ENCODE measurements around the gene OPRD1.
"Not testable (repeated sequence)": the region's sequence is repeated elsewhere in the genome, so short reads cannot be mapped to it uniquely, and the experiment has no call there.

The OPRD1 gene

GRCh38 chr1:28811766-28812668 lies at the start of gene OPRD1:
Gene OPRD1, plus strand, starts transcription at chr1:28812170. Its CDS starts 214 bp downstream, at chr1:28812384.
- FAIRE-seq (no peak), DNase-seq (ENCODE audit: low spot score) (no peak)

DNA sequence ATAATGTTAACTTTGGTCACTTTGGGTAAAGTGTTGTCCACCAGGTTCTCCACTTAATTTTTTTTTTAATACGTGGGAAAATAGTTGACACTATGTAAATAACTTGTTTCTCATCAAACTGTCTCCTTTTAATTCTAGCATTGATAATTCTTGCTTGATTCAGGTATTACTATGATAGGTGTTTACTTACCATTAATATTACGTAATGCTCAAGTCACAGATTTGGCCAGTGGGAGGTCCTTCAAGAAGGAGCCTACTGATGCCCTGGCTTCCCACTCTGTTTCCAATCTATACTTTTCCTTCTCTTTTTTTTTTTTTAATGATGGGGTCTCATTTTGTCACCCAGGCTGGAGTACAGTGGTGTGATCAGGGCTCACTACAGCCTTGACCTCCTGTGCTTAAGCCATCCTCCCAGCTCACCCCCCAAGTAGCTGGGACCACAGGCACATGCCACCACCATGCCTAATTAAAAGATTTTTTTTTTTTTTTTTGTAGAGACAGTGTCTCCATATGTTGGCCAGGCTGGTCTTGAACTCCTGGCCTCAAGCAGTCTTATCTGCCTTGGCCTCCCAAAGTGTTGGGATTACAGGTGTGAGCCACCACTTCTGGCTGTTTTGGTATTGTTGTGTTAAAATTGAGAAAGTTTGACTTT lies 45.3 kb upstream of the OPRD1 start:
- no peak for DNase-seq (ENCODE audit: low spot score)
- FAIRE-seq = no peak

DNA sequence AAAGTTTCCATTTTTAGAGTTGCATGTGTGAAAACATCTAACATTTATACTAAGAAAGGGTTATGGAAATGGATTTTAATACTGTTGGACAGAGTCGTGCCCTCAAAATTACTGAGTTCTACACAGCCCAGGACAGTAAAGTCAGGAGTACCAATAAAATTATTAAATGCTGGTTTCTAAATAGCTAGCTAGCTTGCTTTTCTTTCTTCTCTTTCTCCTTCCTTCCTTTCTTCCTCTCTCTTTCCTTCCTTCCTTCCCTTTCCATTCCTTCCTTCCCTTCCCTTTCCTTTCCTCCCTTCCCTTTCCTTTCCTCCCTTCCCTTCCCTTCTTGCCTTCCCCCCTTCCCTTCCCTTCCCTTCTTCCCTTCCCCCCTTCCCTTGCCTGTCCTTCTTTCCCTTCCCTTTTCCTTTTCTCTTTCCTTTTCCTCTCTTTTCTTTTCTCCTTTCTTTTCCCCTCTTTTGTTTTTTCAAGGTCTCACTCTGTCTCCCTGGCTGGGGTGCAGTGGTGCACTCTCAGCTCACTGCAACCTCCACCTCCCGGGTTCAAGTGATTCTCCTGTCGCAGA lies 41.3 kb upstream of the OPRD1 start:
- DNase-seq (ENCODE audit: low spot score) (no peak), FAIRE-seq (no peak)

- DNase-seq (ENCODE audit: low spot score); FAIRE-seq: not testable (repeated sequence)
Measured at GRCh38 chr1:28771921-28772320, 40.0 kb upstream of the OPRD1 start.

GRCh38 chr1:28773105-28773504 lies 38.9 kb upstream of the OPRD1 start:
- FAIRE-seq = no peak

DNA sequence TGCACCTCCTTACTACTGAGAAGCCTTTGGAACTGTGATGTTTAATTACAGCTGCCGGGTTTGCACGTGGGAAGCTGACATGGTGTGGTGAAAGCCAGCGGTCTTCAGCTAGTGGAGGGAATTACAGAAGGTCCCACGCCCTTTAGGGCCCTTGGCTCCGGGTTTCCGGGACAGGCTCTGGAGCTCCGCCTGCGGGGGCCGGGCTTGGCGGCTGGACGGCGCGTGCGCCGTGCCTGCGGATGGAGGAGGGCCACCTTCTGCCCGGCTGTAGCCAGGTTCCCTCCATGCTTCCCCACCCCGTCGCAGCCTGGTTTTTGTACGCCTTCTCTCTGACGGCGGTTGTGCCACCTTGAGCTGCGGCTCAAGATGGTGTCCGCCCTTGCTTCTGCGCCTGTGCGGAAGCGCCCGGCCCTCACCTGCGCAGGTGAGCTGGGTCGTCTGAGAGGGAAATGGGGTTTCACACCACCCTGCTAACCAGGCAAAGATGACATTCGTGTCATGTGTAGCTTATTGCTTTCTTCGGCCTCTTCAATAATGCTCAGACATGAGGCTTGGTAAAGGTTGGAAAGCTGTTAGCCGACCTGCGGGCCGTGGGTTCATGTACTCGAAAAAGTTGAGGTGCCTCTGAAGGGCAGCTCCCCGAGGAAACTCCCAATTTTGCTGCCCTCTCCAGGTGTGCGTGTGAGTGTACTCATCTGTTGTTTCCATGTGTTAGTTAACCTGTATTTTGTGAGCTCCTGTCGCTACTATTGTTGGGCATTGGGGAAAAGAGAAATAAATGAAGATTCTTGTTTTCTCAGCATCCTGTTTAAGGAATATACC lies 36.6 kb upstream of the OPRD1 start:
- no peak for FAIRE-seq
- no peak for DNase-seq (ENCODE audit: low spot score)

More at GRCh38 chr1:28773105-28773504, 38.9 kb upstream of the OPRD1 start:
- no peak for DNase-seq (ENCODE audit: low spot score)

- no peak for DNase-seq (ENCODE audit: low spot score)
- FAIRE-seq = no peak
Measured at GRCh38 chr1:28776341-28776740, 35.6 kb upstream of the OPRD1 start.

DNA sequence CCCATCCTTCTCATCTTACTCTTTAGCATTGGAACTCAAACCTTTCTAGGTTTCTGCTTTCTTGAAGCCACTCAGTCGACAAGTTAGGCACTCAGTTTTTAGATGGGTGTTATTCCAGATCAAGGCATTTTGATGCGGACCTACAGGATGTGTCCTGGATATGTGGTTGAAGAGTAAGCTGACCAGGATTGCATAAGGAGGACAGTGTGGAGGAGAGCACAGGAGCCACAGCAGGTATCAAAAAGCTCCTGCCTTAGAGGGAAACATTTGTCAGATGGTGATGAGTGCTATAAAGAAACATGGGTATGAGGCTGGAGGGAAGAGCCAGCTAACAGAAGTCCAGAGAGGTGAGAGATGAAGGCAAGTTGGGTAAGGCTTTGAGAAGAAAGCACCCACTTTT lies 33.9 kb upstream of the OPRD1 start:
- DNase-seq (ENCODE audit: low spot score) (no peak), FAIRE-seq (no peak)

- FAIRE-seq (no peak), DNase-seq (ENCODE audit: low spot score) (no peak)
Measured at GRCh38 chr1:28779751-28780408, 32.1 kb upstream of the OPRD1 start.

DNA sequence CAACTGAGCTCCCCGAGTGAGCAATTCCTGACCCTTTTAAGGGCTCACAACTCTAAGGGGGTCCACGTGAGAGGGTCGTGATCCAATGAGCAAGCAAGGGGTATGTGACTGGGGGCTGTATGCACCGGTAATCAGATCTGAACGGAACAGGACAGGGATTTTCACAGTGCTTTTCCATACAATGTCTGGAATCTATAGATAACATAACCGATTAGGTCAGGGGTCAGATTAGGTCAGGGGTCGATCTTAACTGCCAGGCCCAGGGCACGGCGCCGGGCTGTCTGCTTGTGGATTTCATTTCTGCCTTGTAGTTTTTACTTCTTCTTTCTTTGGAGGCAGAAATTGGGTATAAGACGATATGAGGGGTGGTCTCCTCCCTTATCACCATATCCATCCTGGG lies 30.7 kb upstream of the OPRD1 start:
- DNase-seq (ENCODE audit: low spot score) (no peak), FAIRE-seq (no peak)

GRCh38 chr1:28782011-28782410 lies 30.0 kb upstream of the OPRD1 start:
- FAIRE-seq (no peak), DNase-seq (ENCODE audit: low spot score) (no peak)

DNA sequence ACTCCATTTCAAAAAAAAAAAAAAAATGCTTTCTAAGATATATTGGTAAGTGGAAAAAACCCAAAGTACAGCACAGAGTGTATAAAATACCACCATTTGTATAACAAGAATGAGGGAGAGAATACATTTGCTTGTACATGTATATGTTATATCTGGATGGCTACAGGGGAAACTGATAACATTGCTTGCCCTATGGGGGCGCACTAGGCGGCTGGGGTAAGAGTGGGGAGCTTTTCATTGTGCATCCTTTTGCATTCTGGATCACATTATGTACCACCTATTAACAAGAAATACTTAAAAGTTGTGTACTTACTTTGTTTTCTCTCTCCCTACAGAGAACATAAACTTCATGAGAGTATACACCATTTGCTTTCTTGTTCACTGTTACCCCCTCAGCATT lies 28.6 kb upstream of the OPRD1 start:
- FAIRE-seq (no peak), DNase-seq (ENCODE audit: low spot score) (no peak)

- DNase-seq (ENCODE audit: low spot score) = no peak
- FAIRE-seq = no peak
Measured at GRCh38 chr1:28789412-28789811, 22.6 kb upstream of the OPRD1 start.

GRCh38 chr1:28789816-28790215 lies 22.2 kb upstream of the OPRD1 start:
- FAIRE-seq (no peak), DNase-seq (ENCODE audit: low spot score) (no peak)

DNA sequence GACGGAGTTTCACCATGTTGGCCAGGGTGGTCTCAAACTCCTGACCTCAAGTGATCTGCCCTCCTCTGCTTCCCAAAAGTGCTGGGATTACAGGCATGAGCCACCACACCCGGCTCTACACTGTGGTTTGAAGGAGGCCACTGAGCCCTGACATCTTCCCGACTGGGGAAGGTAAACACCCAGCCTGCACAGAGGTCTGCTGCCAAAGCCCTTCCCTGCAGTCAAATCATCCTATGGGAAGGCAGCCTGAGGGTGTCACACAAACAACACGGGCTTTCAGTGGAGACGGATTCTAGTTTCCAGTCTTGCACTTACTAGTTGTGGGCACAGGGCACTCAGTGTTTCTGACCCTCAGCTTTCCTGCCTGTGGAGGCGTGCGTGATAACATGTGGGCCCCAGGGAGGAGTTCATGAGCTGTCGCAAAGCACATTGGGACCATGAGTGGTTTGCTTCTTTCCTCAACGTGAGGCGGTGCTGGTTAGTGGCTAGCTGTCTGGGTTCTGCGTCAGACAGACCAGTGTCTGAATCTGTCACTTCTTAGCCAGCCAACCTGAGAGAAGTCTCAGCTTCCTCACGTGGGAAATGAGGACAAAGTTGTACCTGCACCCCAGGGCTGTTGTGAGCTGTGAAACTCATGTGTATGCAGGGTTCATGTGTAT lies 21.5 kb upstream of the OPRD1 start:
- FAIRE-seq (no peak), DNase-seq (ENCODE audit: low spot score) (no peak)

DNA sequence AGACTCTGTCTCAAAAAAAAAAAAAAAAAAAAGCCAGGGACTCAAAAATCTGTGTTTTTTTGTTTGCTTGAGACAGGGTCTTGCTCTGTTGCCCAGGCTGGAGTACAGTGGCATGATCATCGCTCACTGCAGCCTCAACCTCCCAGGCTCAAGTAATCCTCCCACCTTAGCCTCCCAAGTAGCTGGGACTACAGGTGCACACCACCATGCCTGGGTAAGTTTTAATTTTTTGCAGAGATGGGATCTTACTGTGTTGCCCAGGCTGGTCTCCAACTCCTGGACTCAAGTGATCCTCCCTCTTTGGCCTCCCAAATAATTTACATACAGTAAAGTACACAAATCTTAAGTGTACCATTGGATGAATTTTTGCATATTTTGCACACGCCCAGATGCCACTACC lies 20.0 kb upstream of the OPRD1 start:
- FAIRE-seq; DNase-seq (ENCODE audit: low spot score): not testable (repeated sequence)

DNA sequence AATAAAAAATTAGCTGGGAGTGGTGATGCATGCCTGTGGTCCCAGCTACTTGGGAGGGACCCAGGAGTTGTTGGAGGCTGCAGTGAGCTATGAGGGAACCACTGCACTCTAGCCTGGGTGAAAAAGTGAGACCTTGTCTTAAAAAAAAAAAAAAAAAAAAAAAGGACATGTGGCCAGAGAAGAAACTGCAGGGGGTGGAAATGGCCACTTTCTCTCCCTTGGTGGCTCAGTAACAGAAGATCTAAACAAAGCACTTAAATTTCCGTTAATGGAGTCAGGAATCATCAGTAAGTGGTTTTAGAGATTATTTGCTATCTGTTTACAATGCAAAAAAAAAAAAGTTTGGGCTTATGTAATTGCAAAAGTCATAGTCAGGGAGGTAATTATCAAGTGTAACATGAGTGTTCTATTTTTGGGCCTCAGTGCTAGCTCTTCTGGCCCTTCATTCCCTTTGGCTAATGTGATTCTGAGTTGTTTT lies 19.3 kb upstream of the OPRD1 start:
- no peak for DNase-seq (ENCODE audit: low spot score)
- no peak for FAIRE-seq

DNA sequence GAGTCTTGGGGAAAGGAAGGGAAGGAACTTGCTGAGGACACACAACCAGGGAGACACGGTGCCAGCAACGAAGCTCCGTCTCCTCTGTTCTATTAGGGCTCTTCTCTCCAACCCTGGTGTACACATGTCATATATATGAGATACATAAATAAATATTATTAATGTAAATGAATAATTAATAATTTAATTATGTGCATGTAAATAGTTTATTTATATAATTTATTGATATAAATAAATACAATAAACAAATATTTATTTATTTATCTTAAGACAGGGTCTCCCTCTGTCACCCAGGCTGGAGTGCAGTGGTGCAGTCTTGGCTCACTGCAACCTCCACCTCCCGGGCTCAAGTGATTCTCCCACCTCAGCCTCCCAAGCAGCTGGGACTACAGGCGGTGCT lies 17.4 kb upstream of the OPRD1 start:
- not testable (repeated sequence) for DNase-seq (ENCODE audit: low spot score); FAIRE-seq

DNA sequence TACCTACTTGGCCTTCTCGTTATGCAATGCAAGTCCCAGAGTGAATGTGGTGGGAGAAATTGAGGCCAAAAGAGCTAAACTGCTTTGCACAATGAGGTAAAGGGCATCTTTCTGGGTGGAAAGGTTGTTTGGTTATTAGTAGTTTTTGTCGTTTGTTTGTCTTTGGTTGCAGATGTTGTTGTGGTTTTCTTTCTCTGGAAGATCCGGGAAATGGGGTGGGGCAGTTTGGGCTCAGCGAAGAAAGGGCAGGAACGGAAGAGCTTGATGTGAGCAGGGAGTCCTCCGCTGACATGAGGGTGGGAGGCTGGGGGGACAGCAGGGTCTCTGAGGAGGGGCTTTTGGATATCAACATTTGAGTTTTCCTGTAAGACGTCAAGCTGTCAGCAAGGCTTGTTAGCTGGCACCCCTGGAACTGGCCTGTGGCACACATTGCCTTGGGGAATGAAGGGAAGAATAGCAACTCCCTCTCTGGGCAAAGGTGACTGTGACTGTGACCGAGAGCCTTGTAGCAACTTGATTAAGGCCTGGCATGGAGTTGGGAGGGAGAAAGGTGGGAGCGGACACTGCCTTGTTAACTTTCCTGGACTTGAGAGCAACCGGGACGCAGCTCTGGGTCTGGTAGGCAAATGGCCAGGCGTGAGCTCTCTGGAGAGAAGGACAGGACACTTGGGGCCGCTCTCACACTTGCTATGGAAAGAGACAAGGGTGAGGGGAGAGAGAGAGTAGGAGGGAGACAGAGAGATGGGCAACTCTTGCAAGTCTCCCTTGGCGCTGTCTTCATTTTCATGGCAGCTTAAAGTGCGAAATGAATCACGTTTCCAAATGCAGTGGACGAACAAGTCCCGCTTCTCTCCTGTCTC lies 15.4 kb upstream of the OPRD1 start:
- FAIRE-seq (no peak), DNase-seq (ENCODE audit: low spot score) (no peak)
